Gastroesophageal sphincter (tissue), 3 donors: ENCODE measurements around the gene ADGRG6.

ENCODE experiments used
- CTCF ChIP-seq, 4 experiments: fragments of 200-600 bp in 2 of 4; fragments of 450-650 bp in 2 of 4; sonication (generic) in 1 of 4; IDR thresholded peaks; one replicate each; pipeline ENCODE4 v1.5.1; 2017 to 2019; ENCODE audit warnings: antibody characterized with exemption in 4 of 4, mild to moderate bottlenecking in 2 of 4, moderate library complexity in 2 of 4
- POLR2AphosphoS5 ChIP-seq: sonication (generic); formaldehyde crosslinking; IDR thresholded peaks from one replicate; pipeline ENCODE4 v1.6.1; 2017; ENCODE audit warnings: antibody characterized with exemption

- TF ChIP-seq CTCF (IDR thresholded peaks at IDR 0.05) = no peak
- TF ChIP-seq POLR2AphosphoS5 = no peak
Observed at GRCh38 chr6:142482249-142482648, 180.4 kb downstream of the ADGRG6 start.
